Type B pancreatic cell (in vitro differentiated cells): ENCODE measurements around the gene PSG11. TPM values are rescaled to one million over a fixed set of nuclear protein-coding genes. Genes with fewer than 3 reads are reported as not detected.
"Not testable (repeated sequence)": the region's sequence is repeated elsewhere in the genome, so short reads cannot be mapped to it uniquely, and the experiment has no call there.

ENCODE experiments used
- DNase-seq: peaks from one replicate; pipeline ENCODE4 v3.0.0; 2021; ENCODE audit warnings: mixed read lengths; ENCODE audit not compliant: unreplicated experiment; ENCODE audit errors: extremely low spot score
- H3K27ac Mint-ChIP-seq: 2 replicates; pipeline ENCODE4 v1.8.0; 2021; ENCODE audit warnings: mild to moderate bottlenecking, mixed read lengths
- H3K27me3 Mint-ChIP-seq: 2 replicates; pipeline ENCODE4 v1.8.0; 2021; ENCODE audit warnings: mixed read lengths
- H3K36me3 Mint-ChIP-seq: 2 replicates; pipeline ENCODE4 v1.8.0; 2021; ENCODE audit warnings: mixed read lengths
- H3K4me1 Mint-ChIP-seq: one replicate; pipeline ENCODE4 v1.8.0; 2021; ENCODE audit warnings: mixed read lengths; ENCODE audit not compliant: unreplicated experiment
- H3K4me3 Mint-ChIP-seq: 2 replicates; pipeline ENCODE4 v1.8.0; 2021; ENCODE audit warnings: mild to moderate bottlenecking, mixed read lengths
- H3K9me3 Mint-ChIP-seq: 2 replicates; pipeline ENCODE4 v1.8.0; 2021; ENCODE audit warnings: mixed read lengths
- CTCF ChIP-seq: fragments of 200-600 bp; sonication (generic); conservative IDR thresholded peaks from 2 replicates; pipeline ENCODE4 v1.5.0; 2021; ENCODE audit warnings: antibody characterized with exemption, mild to moderate bottlenecking
- total RNA-seq: library from RNA; stranded (reverse); gene quantifications from 2 replicates; pipeline ENCODE4 v1.2.1, GENCODE V29; 2021; ENCODE audit warnings: low replicate concordance

PSG11 gene
- total RNA-seq, 1 donor from 2014 or later: not detected

- H3K36me3 Mint-ChIP-seq, DNase-seq, H3K4me1 Mint-ChIP-seq, H3K27ac Mint-ChIP-seq, H3K9me3 Mint-ChIP-seq, H3K4me3 Mint-ChIP-seq, H3K27me3 Mint-ChIP-seq: not testable (repeated sequence)
These were observed 4.6 kb downstream of the PSG11 start for GRCh38 chr19:43021629-43022028.

- H3K36me3 Mint-ChIP-seq, H3K27me3 Mint-ChIP-seq, H3K4me1 Mint-ChIP-seq, H3K9me3 Mint-ChIP-seq, H3K4me3 Mint-ChIP-seq, H3K27ac Mint-ChIP-seq, DNase-seq: not testable (repeated sequence)
These were observed 6.7 kb downstream of the PSG11 start for GRCh38 chr19:43019588-43019987.

GRCh38 chr19:43005841-43006240, 20.4 kb downstream of the PSG11 start:
- H3K27ac Mint-ChIP-seq, H3K36me3 Mint-ChIP-seq, H3K4me1 Mint-ChIP-seq, H3K4me3 Mint-ChIP-seq, H3K27me3 Mint-ChIP-seq, DNase-seq: not testable (repeated sequence)
- peaks cover 17% of the 10 kb centered on the region for H3K9me3 Mint-ChIP-seq

GRCh38 chr19:43004846-43005245, 21.4 kb downstream of the PSG11 start:
- H3K27ac Mint-ChIP-seq, H3K4me3 Mint-ChIP-seq, H3K27me3 Mint-ChIP-seq, H3K4me1 Mint-ChIP-seq, DNase-seq, H3K36me3 Mint-ChIP-seq: not testable (repeated sequence)
- H3K9me3 Mint-ChIP-seq: peaks cover 15% of the 10 kb centered on the region

- H3K4me1 Mint-ChIP-seq, H3K9me3 Mint-ChIP-seq, DNase-seq, H3K27ac Mint-ChIP-seq, H3K27me3 Mint-ChIP-seq, H3K36me3 Mint-ChIP-seq, H3K4me3 Mint-ChIP-seq: not testable (repeated sequence)
These were observed 22.6 kb downstream of the PSG11 start for GRCh38 chr19:43003634-43004033.

- H3K4me3 Mint-ChIP-seq, H3K36me3 Mint-ChIP-seq, H3K27me3 Mint-ChIP-seq, DNase-seq, H3K9me3 Mint-ChIP-seq, H3K27ac Mint-ChIP-seq, H3K4me1 Mint-ChIP-seq: not testable (repeated sequence)
These were observed 23.3 kb downstream of the PSG11 start for GRCh38 chr19:43002948-43003347.

GRCh38 chr19:42996161-42996560, 30.1 kb downstream of the PSG11 start:
- H3K9me3 Mint-ChIP-seq, H3K4me3 Mint-ChIP-seq, H3K27ac Mint-ChIP-seq, H3K27me3 Mint-ChIP-seq, DNase-seq, H3K4me1 Mint-ChIP-seq, H3K36me3 Mint-ChIP-seq: not testable (repeated sequence)

GRCh38 chr19:42992029-42992604, 34.2 kb downstream of the PSG11 start:
- not testable (repeated sequence) for H3K9me3 Mint-ChIP-seq, H3K27ac Mint-ChIP-seq, H3K27me3 Mint-ChIP-seq, H3K4me1 Mint-ChIP-seq, H3K36me3 Mint-ChIP-seq, H3K4me3 Mint-ChIP-seq, DNase-seq

- Mint-ChIP-seq H3K4me3 (no peak overlapping the region), H3K27ac (no peak overlapping the region), H3K27me3 (no peaks in the 10 kb centered on the region), H3K9me3 (peaks cover 5% of the 10 kb centered on the region), H3K36me3 (no peaks in the 10 kb centered on the region), H3K4me1 (no peaks in the 10 kb centered on the region)
- DNase-seq: no peak
- no peak for TF ChIP-seq CTCF
These were observed 36.4 kb downstream of the PSG11 start for GRCh38 chr19:42989851-42990250.

- H3K4me3 Mint-ChIP-seq, H3K27me3 Mint-ChIP-seq, H3K36me3 Mint-ChIP-seq, H3K9me3 Mint-ChIP-seq, H3K27ac Mint-ChIP-seq, DNase-seq, H3K4me1 Mint-ChIP-seq: not testable (repeated sequence)
These were observed 37.1 kb downstream of the PSG11 start for GRCh38 chr19:42989186-42989585.

- H3K36me3 Mint-ChIP-seq, H3K4me1 Mint-ChIP-seq, DNase-seq, H3K9me3 Mint-ChIP-seq, H3K27ac Mint-ChIP-seq, H3K27me3 Mint-ChIP-seq, H3K4me3 Mint-ChIP-seq: not testable (repeated sequence)
These were observed 38.1 kb downstream of the PSG11 start for GRCh38 chr19:42988206-42988605.
